NOMO-1 treated with DMSO at 0.1 percent for 48 hours (cell line): ENCODE results near the gene LRRC63.
A peak's percentile ranks its signal among the peaks of the same experiment; 100 is the strongest.

Experiments
- DNase-seq: peaks from one replicate; lab custom pipeline; 2025; ENCODE audit not compliant: unreplicated experiment; lab: John Stamatoyannopoulos, UW

The LRRC63 gene

GRCh38 chr13:46307554-46307953, 95.8 kb downstream of the LRRC63 start:
- DNase-seq, result peak; percentile 20

DNA sequence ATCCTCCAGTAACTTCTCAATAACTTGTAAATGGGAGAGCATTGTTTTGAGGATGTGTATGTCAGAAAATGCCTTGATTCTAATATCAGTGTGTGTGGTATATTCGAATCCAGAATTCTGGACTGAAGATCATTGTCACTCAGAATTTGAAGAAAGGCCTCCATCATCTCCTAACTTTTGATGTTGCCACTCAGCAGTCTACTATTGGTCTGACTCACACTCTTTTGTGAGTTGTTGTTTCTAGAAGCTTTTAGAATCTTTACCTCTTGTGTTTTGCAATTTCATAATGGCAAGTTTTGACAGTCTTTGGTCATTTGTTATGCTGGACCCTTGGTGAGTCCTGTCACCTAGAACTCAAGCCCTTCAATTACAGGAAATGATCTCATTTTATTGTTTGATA, 98.3 kb downstream of the LRRC63 start:
- no peak for DNase-seq

DNA sequence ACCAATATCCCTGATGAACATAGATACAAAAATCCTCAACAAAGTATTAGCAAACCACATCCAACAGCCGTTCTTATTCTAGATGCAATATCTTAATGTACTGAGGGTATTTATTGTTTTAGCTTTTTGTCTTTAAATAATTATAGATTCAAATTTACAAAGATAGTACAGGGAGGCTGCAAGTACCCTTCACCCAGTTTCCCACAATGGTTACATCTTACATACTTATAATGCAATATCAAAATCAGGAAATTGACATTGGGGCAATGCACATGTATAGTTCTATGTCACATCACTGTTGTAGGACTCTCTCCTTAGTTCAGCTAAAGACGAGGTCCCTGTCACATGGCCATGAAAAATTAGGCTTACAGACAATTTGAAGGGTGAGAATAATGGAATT, 99.5 kb downstream of the LRRC63 start:
- DNase-seq, result no peak

DNA sequence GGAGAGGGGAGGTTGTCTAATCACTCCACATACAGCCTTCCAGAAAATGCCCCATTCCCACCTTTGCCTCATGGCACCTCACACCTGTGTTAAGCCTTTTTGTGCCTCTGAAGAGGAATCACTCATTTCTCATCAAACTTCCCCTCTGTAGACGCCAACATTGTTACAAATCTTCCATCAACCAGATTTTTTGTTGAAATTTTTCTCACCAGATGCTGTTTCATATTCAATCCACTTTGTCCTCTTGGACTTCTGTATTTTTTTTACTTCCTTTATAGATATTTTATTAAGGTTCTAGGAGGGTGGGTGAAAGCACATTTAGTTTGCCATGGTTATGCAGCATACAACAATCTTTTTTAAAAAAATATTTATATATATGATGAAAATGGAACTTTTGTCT, 101.3 kb downstream of the LRRC63 start:
- no peak for DNase-seq

DNA sequence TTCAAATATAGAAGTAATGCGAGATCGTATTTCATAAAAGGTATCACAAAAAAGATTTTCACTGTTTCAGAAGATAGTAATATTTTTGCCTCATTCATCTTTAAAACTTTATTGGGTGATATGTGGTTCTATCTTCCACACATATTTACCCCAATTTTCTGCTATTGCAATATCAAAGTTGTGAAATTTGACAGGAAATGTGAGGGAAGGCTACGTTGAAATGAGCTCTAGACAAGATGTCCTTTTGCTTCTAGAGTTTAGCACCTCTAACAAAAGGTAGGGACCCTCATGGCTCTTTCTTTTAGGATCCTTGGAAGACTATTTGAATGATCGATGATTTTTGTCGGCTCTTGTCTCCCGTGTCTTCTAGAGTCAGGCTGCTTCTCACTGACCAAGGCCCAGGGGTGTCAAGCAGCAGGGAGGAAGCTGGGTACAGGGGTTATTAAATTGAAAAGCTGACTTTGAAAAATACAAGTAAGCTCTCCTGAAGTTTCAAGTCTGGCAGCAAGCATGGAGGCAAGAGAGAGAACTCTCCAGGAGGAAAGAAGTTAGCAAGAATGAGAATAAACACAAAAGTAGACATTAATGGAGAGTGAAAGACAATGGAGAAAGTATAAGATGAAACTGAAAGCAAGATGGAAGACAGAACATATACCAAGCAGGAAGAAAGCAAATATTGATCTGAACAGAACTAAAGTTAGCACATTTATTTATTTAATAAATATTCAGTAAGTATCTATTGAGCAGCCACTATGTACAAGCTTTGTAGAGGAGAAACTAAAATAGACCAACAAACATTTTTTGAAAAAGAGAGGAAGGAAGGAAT, 101.9 kb downstream of the LRRC63 start:
- DNase-seq, result peak; percentile 52

GRCh38 chr13:46314587-46314986, 102.9 kb downstream of the LRRC63 start:
- no peak for DNase-seq

GRCh38 chr13:46315036-46315435, 103.3 kb downstream of the LRRC63 start:
- no peak for DNase-seq

DNA sequence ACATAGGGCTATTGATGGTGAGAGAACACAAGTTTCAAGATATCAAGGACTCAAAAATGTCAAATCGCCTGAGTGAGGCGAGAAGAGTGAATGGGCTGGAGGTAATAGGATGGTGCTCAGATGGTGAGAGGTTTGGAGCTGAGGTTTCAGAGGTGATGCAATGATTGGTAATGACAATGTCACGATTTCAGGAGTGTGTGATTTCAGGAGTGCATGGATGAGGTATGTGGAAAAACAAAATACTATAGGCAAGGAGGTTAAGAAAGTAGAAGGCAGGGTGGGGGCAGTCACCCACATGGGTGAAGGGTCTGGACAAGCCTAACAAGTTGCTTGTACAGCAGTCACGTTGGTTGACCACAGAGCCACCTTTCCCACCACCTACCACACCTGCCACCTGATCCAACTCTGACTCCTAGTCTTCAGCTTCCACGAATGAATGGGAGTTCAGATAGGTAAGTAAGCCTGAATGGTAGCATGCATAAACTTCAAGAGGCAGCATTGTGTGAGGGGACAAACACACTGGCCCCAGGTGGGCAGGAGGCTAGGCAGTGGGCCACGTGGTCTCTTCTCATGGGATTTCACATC, 103.9 kb downstream of the LRRC63 start:
- no peak for DNase-seq

GRCh38 chr13:46317120-46317519, 105.4 kb downstream of the LRRC63 start:
- no peak for DNase-seq

- peak; percentile 13 for DNase-seq
These were observed 107.3 kb downstream of the LRRC63 start for GRCh38 chr13:46318986-46319385.

GRCh38 chr13:46320406-46320805, 108.7 kb downstream of the LRRC63 start:
- DNase-seq, result no peak

- no peak for DNase-seq
These were observed 109.1 kb downstream of the LRRC63 start for GRCh38 chr13:46320821-46321220.

DNA sequence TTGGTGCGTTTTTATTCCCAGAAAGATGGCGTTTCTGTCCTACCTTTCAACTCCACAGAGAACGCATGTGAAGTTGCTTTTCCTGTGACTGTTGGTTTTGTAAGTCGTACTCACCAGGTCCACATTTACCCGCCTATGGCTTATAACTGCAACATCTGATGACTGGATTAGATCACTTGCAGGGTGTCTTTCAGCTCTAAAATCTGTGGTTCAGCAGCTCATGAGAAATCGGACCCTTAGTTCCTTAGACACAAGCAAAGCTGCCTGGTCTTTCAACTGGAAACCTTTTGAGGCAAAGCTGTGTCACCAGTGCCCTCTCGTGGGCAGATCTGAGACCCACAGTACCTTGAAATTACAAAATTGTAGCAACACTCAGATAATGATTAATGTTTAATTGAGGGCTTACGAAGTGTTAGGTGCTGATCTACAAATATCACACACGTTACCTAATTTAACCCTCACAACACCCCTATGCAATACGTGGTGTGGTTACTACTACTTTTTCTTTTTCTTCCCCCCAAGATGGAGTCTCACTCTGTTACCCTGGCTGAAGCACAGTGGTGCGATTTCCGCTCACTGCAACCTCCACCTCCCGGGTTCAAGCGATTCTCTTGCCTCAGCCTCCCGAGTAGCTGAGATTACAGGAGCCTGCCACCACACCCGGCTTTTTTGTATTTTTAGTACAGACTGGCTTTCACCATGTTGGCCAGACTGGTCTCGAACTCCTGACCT, 109.9 kb downstream of the LRRC63 start:
- peak; percentile 82 for DNase-seq

DNA sequence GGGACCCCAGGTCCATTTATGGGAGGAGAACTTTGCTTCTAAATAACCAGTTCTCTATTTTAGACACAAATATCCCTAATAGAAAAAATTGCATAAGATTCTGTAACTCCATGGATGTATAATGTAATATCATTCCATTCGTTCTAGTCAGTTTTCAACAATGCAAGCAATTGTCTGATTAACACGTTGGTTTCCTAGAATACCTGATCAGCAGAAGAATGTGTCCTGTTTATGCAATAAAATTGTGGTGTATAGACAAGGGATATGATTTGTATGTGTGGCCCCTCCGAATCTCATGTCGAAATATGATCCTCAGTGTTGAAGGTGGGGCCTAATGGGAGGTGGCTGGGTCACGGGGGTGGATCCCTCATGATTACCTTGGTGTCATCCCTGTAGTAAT, 113.2 kb downstream of the LRRC63 start:
- no peak for DNase-seq
